NCI-H1092 treated with DMSO at 0.1 percent for 48 hours (cell line): ENCODE results near the gene SGIP1.
A peak's percentile ranks its signal among the peaks of the same experiment; 100 is the strongest.
"Not testable (repeated sequence)": the region's sequence is repeated elsewhere in the genome, so short reads cannot be mapped to it uniquely, and the experiment has no call there.

Experiments used
- DNase-seq: peaks from one replicate; lab custom pipeline; 2025; lab: John Stamatoyannopoulos, UW

Gene SGIP1

GRCh38 chr1:66553846-66554245 lies 19.9 kb downstream of the SGIP1 start:
- DNase-seq: no peak

DNA sequence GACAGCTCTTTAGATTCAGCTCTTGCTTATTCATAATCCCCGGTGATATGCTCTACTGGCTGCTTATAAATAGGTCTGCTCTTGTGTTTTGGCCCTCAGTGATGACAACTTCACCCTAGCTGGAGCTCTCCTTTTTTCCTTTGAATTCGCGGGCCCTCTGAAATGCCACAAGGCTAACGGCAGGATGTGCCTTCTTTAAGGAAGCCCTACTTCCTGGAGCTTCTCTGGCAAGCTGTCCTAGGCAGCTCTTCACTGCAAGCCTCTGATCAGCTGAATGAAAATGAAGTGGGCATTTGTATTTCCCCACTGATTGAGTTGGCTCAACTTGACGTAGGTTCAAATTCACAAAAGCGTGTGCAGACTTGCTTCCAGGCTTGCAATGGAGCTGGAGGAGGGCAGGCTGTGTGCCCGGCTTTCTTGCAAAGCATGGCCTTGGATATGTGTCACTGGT lies 22.2 kb downstream of the SGIP1 start:
- no peak for DNase-seq

GRCh38 chr1:66557157-66557556 lies 23.2 kb downstream of the SGIP1 start:
- DNase-seq: no peak

DNA sequence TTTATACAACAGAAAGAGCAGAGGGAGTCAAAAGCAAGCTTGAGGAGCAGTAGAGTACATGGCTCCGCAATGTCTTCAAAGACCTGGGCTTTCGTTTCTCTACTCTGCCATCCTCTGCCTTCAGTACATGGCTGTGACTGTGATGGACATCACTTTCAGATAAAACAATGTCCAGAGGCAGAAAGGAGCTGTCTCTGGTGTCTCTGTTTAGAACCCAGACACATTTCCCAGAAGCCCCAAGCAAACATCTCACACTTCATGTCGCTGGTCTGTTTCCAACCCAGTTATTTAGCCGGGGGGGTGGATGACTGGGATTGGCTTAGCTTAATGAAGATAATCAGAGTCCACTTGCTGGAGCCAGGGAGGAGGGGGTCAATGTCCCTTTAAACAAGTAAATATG lies 25.6 kb downstream of the SGIP1 start:
- no peak for DNase-seq

GRCh38 chr1:66562561-66562960 lies 28.6 kb downstream of the SGIP1 start:
- DNase-seq: no peak

- no peak for DNase-seq
These were observed 29.3 kb downstream of the SGIP1 start for GRCh38 chr1:66563094-66563800.

DNA sequence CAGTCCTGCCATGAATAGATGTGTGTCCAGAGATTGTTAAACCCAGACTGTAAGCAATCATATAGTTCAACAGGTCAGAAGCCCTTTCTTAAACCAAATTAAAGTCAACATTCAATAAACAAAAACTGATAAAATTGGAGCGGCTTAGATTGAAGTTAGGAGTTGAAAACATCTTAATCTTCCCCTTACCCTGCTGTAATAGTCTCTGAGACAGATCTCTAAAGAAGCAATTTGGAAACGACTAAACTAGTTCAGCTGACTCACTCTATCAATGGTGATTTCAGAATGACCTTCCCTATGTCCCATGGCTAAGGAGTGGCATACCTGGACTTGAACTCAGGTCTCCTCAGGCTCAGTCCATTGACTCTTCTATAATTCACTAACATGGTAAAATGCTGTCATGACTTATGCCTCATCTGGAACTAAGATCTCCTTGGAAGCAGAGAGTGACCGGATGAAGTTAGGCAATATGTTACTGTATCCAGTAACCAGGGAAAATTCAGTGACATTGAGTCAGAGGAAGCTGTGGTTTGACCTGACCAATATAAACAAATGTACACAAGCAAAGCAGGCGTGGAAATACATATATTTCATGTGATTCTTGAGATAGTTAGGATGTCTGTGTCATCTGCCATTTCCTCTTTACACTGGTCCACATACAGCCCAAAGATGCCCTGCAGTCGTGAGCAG lies 30.1 kb downstream of the SGIP1 start:
- no peak for DNase-seq

DNA sequence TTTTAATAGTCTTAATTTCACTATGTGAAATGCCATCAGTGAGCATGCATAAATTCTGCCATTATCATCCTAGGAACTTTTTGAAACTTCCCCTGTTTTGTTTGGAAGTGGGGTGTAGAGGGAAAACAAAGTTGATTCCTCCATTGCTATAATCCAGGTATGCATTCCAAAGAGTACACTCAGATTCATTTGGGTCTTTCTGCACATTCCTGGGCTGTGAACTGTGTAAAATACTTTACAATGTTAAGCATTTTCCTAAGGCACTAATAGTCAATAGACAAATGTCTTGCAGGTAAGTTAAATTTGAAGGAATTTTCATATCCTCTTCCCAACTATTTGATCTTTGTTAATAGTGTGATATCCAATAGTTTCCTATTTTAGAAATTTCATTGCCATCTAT lies 36.2 kb downstream of the SGIP1 start:
- no peak for DNase-seq

GRCh38 chr1:66571789-66572188 lies 37.8 kb downstream of the SGIP1 start:
- no peak for DNase-seq

- no peak for DNase-seq
These were observed 41.8 kb downstream of the SGIP1 start for GRCh38 chr1:66575739-66576138.

DNA sequence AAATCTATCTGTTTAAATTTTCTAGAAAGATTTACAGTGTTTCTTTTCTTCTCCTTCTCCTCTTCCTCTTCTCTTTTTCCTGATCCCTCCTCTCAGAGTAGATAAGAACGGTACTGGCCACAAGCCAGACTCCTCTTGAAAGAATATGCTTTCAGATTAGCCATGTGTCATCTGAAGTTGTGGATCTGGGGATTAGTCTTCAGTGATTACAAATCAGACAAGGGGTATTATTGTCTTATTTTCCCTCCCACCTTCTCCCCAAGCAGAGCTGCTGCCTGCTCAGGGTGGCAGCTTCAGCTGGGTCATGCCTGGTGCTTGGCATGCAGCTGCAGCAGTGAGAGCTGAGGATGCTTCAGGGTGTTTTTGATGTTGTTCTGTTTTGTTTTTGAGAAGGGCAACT lies 42.7 kb downstream of the SGIP1 start:
- peak; percentile 5 for DNase-seq

DNA sequence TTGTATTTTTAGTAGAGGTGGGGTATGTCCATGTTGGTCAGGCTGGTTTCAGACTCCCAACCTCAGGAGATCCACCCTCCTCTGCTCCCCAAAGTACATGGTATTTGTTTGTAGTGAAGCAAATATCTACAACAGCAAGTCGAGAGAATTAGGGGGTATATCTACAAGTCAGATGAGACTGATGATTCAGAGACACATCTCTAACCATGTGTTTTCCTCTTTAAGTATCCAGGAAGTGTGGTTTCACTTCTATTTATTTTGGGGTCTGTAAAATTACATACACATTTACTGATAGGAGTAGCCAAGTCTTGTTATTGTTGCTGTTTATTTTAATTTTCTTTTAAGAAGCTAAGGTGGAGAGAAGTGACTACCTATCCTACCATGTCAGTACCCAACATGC lies 44.9 kb downstream of the SGIP1 start:
- no peak for DNase-seq

DNA sequence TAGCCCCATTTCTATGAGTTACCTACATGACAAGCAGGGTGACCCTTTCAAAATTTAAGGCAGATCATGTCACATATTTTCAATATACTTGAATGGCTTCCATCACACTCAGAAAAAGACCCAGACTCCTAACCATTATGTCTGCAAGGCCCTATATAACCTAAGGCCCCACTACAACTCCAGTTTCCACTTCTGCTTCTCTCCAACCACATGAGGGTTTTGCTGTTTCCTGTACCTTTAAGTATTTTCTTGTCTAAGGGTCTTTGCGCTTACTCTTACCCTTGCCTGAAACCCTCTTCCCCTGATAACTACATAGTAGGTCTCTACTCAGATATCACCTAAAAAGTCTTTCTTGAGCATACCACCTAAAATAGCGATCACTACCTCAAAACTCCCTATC lies 46.1 kb downstream of the SGIP1 start:
- no peak for DNase-seq

DNA sequence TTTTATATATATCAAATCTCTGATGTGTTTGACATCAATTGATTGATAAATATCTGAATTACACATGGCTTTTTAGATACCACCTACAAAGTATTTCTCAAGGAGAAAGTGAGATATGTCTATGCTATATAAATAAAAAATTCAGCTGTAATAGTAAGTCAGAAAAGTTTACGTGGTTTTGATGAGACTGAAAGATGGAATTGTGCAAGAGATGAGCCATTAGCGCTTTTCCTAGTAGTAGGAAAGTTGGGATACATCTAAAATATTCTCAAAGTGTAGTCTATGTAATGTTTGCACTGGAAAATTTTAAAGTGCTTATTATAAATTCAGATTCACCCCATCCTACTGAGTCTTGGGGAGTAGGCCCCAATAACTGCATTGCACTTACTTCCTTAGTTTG lies 49.1 kb downstream of the SGIP1 start:
- DNase-seq: no peak

GRCh38 chr1:66585002-66585401 lies 51.0 kb downstream of the SGIP1 start:
- DNase-seq: no peak

DNA sequence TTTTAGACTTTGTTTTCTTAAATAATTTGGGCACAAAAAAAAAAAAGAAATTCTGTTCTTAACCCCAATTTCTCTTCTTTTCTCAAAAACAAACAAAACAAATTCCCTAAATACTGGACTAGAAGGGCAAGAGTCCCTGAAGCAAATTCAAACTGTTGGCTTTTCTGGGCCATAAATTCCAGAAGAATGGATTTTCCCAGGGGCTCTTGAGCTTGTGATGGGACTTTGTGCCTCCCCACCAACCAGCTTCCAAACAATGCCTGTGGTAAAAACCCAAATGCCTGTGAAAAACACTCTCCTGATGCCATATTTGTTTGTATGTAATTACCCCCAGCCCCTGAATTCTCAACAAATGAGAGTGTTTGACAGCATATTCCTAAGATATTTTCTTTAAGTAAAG lies 55.4 kb downstream of the SGIP1 start:
- no peak for DNase-seq

DNA sequence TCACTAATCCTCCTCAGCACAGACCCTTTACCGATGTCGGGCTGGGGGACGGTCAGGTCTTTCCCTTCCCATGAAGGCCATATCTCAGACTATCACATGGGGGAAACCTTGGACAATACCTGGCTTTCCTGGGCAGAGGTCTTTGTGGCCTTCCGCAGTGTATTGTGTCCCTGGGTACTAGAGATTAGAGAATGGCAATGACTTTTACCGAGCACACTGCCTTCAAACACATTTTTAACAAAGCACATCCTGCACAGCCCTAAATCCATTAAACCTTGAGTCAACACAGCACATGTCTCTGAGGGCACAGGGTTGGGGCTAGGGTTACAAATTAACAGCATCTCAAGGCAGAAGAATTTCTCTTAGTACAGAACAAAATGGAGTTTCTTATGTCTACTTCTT lies 58.2 kb downstream of the SGIP1 start:
- not testable (repeated sequence) for DNase-seq

DNA sequence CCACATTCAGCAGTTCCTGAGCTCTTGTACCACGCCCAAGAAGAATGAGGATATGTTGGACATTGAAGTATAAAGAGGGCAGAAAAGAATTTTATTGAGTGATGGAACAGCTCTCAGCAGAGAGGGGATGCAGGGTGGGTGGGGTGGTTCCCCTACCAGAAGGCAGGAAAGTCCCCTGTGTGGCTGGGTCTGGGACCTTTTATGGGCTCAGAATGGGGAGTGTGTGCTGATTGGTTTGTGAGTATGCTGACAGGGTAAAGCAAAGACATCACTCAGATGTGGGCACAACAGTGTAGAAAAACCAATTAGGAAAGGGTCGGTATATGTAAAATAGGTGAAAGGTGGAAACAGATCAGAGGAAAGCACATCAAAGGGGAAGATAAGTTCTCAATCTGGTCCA lies 62.2 kb downstream of the SGIP1 start:
- DNase-seq: no peak

- DNase-seq: no peak
These were observed 63.5 kb downstream of the SGIP1 start for GRCh38 chr1:66597500-66597899.

DNA sequence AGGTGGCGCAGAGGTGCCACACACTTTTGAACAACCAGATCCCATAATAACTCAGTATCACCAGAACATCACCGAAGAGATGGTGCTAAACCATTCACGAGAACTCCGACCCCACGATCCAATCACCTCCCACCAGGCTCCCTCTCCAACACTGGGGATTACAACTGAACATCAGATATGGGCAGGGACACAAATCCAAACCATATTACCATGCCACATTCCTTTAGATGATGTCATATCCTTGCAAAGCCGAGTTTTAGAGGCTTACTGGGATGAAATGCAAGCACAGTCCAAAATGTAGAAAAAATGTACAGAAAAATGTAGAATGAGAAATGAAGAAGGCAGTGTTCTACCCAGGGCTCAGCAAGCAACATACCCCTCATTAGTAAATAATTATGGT lies 64.7 kb downstream of the SGIP1 start:
- DNase-seq: no peak

DNA sequence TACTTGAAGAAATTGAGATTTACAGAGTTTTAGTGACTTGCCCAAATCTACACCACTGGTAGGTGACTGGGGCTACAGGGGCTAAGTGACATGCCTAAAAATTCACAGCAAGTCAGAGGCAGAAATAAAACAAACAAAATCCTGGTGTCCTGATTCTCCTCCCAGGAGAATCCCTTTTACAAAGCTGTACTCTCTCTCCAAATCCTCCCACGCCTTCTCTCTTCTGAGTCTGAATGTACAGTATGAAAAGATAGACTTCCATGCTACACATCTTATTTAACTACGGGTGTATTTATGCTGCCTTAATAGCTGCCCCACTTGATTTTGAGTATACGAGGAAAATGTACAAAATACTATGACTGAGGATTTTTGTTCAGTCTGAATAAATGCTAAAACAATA lies 65.4 kb downstream of the SGIP1 start:
- no peak for DNase-seq

DNA sequence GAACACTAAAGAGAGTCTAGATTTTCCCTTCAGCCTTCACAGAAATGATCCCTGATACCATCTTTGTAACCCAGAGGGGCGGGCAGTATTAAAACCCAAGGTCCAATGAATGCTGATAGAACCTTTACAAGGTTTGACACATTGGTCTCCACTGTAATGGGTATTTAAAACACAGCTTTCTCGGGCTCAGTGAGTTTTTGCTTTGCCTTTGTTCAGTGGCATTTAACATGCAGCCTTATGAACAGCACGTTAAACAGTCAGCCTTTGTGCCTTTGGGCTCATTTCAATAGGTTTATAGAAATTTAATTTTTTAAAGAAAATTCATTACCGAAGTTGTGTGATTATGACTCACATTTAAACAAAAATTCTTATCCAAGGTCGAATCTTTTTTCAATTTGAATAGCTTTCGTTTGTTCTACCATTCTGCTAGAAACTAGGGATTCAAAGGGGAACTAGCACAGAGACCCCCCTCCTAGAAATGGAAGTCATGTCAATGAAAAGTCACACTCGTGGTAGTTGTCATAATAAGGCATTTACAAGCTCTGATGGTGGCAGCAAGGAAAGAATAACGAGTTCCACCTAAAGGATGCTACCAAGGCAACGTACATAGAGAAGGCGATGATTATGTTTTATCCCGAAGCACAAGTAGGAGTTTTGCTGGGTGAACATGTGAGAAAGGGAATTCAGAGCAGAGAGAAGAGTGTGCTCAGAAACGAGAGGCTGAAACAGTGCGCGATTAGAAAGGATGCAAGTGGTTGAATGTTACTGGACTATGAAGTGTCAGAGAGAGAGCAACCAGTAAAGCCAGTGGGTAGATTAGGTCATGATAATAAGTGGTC lies 66.2 kb downstream of the SGIP1 start:
- no peak for DNase-seq

DNA sequence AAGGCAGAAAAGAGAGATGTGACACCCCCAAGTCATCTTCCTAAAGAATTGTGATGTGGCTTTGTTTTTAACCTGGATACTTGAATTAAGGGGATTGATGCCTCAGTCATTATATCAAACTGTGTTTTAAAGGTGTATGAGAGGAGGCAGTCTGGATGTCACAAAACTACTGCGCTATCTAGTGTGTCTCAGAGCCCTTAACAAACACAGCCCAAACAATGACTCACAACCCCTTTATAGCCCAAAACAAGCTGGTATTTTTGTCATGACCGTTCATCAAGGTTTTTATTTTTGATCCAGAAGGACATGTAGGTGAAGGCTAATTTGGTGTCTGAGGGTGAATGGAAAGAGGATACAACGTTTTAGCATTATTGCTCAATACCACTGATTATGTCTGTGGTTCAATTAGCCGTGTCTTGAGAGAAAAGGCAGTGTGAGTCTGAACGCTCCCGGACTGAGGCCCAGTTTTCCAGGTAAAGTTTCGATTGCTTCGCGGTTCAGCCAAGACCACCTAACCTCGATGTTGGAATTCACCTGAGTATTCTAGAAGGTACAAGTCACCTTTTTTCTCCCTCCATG lies 71.6 kb downstream of the SGIP1 start:
- no peak for DNase-seq
